HepG2 (cell line): ENCODE data around the gene PHB1. TPM values are rescaled to one million over a fixed set of nuclear protein-coding genes. Genes with fewer than 3 reads are reported as not detected.

Experiments
- BHLHE40 ChIP-seq: IDR thresholded peaks from 2 replicates; pipeline ENCODE4 v1.6.1; 2011; ENCODE audit warnings: low read length, improper control_type of control experiment
- IKZF4 ChIP-seq: sonication (generic); formaldehyde crosslinking; IDR thresholded peaks from 2 replicates; pipeline ENCODE4 v1.5.1; 2020; ENCODE audit warnings: borderline replicate concordance, mild to moderate bottlenecking, low read depth, missing genetic modification reagents; ENCODE audit errors: not compliant biosample characterization
- IRF9 ChIP-seq: sonication (generic); formaldehyde crosslinking; IDR thresholded peaks from 2 replicates; pipeline ENCODE4 v1.8.0; 2022; ENCODE audit warnings: missing genetic modification reagents, mild to moderate bottlenecking, borderline replicate concordance
- JARID2 ChIP-seq: sonication (generic); formaldehyde crosslinking; IDR thresholded peaks from 2 replicates; pipeline ENCODE4 v1.8.1; 2023; ENCODE audit warnings: missing genetic modification reagents, inconsistent platforms; ENCODE audit not compliant: insufficient replicate concordance
- KLF16 ChIP-seq, 2 experiments: sonication (generic) in 1 of 2; formaldehyde crosslinking in 1 of 2; IDR thresholded peaks; 2 replicates each; pipeline versions ENCODE4 v1.6.1 to v1.8.0; 2016 to 2023; ENCODE audit warnings: missing genetic modification reagents in 2 of 2, missing compliant biosample characterization in 1 of 2
- NFIC ChIP-seq: IDR thresholded peaks from 2 replicates; pipeline ENCODE4 v1.6.1; 2012; ENCODE audit warnings: mild to moderate bottlenecking, low read length, inconsistent platforms
- NFYC ChIP-seq: IDR thresholded peaks from 2 replicates; pipeline ENCODE4 v1.6.1; 2016; ENCODE audit warnings: missing genetic modification reagents, missing compliant biosample characterization
- PAF1 ChIP-seq: IDR thresholded peaks from 2 replicates; pipeline ENCODE4 v1.6.1; 2016; ENCODE audit warnings: missing genetic modification reagents, missing compliant biosample characterization
- RFXAP ChIP-seq: sonication (generic); formaldehyde crosslinking; IDR thresholded peaks from 2 replicates; pipeline ENCODE4 v1.4.0; 2020; ENCODE audit warnings: missing genetic modification reagents, borderline replicate concordance
- RNF2 ChIP-seq: fragments of 450-650 bp; conservative IDR thresholded peaks from 2 replicates; pipeline ENCODE4 v1.6.1; 2016; ENCODE audit warnings: low read depth
- TIGD3 ChIP-seq: sonication (generic); formaldehyde crosslinking; IDR thresholded peaks from 2 replicates; pipeline ENCODE4 v1.5.1; 2020; ENCODE audit warnings: mild to moderate bottlenecking, missing genetic modification reagents, borderline replicate concordance
- TRIM24 ChIP-seq: sonication (generic); formaldehyde crosslinking; IDR thresholded peaks from 2 replicates; pipeline ENCODE4 v1.8.0; 2022; ENCODE audit warnings: mild to moderate bottlenecking, missing genetic modification reagents
- ZFP82 ChIP-seq: sonication (generic); formaldehyde crosslinking; IDR thresholded peaks from 2 replicates; pipeline ENCODE4 v1.5.1; 2020; ENCODE audit warnings: mild to moderate bottlenecking, missing genetic modification reagents, borderline replicate concordance
- ZFP90 ChIP-seq: sonication (generic); formaldehyde crosslinking; IDR thresholded peaks from 2 replicates; pipeline ENCODE4 v1.8.0; 2022; ENCODE audit warnings: missing genetic modification reagents, mild to moderate bottlenecking, inconsistent platforms, borderline replicate concordance
- ZNF232 ChIP-seq: sonication (generic); formaldehyde crosslinking; IDR thresholded peaks from 2 replicates; pipeline ENCODE4 v1.4.0; 2020; ENCODE audit warnings: missing genetic modification reagents, borderline replicate concordance
- ZNF234 ChIP-seq: sonication (generic); formaldehyde crosslinking; conservative IDR thresholded peaks from 2 replicates; pipeline ENCODE4 v1.5.1; 2020; ENCODE audit warnings: mild to moderate bottlenecking, missing genetic modification reagents
- ZNF276 ChIP-seq: sonication (generic); formaldehyde crosslinking; IDR thresholded peaks from 2 replicates; pipeline ENCODE4 v1.4.0; 2020; ENCODE audit warnings: mild to moderate bottlenecking, low read depth, missing genetic modification reagents
- ZNF296 ChIP-seq: sonication (generic); formaldehyde crosslinking; conservative IDR thresholded peaks from 2 replicates; pipeline ENCODE4 v1.5.0; 2020; ENCODE audit warnings: mild to moderate bottlenecking, missing genetic modification reagents
- ZNF44 ChIP-seq: sonication (generic); formaldehyde crosslinking; IDR thresholded peaks from 2 replicates; pipeline ENCODE4 v1.5.1; 2020; ENCODE audit warnings: mild to moderate bottlenecking, missing genetic modification reagents
- ZNF761 ChIP-seq: sonication (generic); formaldehyde crosslinking; conservative IDR thresholded peaks from 2 replicates; pipeline ENCODE4 v1.4.0; 2020; ENCODE audit warnings: mild to moderate bottlenecking, missing genetic modification reagents
- ZNF781 ChIP-seq: sonication (generic); formaldehyde crosslinking; IDR thresholded peaks from 2 replicates; pipeline ENCODE4 v1.5.1; 2020; ENCODE audit warnings: borderline replicate concordance, mild to moderate bottlenecking, missing genetic modification reagents; ENCODE audit errors: not compliant biosample characterization
- polyA plus RNA-seq, 8 experiments: library from polyadenylated mRNA; depleted of rRNA in 3 of 8; stranded (reverse) in 7 of 8; unstranded in 1 of 8; fragments of >200 nt; fragmentation: Illumina TruSeq in 4 of 8; extraction: Trizol in 4 of 8; gene quantifications; 2 replicates each; pipeline versions ENCODE4 v1.2.1 to v1.2.3, GENCODE V29; 2011 to 2016; ENCODE audit warnings: low read depth in 4 of 8, missing spikeins in 1 of 8, mixed read lengths in 1 of 8; ENCODE audit not compliant: insufficient read depth in 1 of 8
- total RNA-seq, 5 experiments: library from RNA; depleted of rRNA; stranded (reverse); fragments of >200 nt; fragmentation: Illumina TruSeq; extraction: Trizol; gene quantifications; 2 replicates each; pipeline ENCODE4 v1.2.3, GENCODE V29; 2016; ENCODE audit warnings: low read depth in 1 of 5
- TF ChIP-seq, protein P1 (sequence below): sonication (generic); formaldehyde crosslinking; IDR thresholded peaks from 2 replicates; pipeline ENCODE4 v1.8.1; 2022; ENCODE audit warnings: low read depth, mild to moderate bottlenecking, missing genetic modification reagents

Gene PHB1
- total and polyA plus RNA-seq, 2 of the 13 experiments (the other 11 are each of a cell fraction or from before 2014, with no cell fraction given), result 515 to 688 TPM

- TF ChIP-seq TIGD3 (CRISPR knock-in tag), result no peak
- 0 out of 2 replicates have a peak, but pooled peaks have one; percentile 61 for TF ChIP-seq RFXAP (CRISPR knock-in tag)
- TF ChIP-seq, protein P1, sequence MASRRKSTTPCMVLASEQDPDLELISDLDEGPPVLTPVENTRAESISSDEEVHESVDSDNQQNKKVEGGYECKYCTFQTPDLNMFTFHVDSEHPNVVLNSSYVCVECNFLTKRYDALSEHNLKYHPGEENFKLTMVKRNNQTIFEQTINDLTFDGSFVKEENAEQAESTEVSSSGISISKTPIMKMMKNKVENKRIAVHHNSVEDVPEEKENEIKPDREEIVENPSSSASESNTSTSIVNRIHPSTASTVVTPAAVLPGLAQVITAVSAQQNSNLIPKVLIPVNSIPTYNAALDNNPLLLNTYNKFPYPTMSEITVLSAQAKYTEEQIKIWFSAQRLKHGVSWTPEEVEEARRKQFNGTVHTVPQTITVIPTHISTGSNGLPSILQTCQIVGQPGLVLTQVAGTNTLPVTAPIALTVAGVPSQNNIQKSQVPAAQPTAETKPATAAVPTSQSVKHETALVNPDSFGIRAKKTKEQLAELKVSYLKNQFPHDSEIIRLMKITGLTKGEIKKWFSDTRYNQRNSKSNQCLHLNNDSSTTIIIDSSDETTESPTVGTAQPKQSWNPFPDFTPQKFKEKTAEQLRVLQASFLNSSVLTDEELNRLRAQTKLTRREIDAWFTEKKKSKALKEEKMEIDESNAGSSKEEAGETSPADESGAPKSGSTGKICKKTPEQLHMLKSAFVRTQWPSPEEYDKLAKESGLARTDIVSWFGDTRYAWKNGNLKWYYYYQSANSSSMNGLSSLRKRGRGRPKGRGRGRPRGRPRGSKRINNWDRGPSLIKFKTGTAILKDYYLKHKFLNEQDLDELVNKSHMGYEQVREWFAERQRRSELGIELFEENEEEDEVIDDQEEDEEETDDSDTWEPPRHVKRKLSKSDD (CRISPR knock-in tag), result no peak
- no peak for TF ChIP-seq PAF1 (CRISPR knock-in tag)
- TF ChIP-seq ZNF296 (CRISPR knock-in tag), result no peak
- peak; percentile 39 for TF ChIP-seq ZFP90 (CRISPR knock-in tag)
- TF ChIP-seq IKZF4 (CRISPR knock-in tag), result no peak
- peak; percentile 96 for TF ChIP-seq BHLHE40
- TF ChIP-seq ZNF234 (CRISPR knock-in tag), result no peak
- TF ChIP-seq NFYC (CRISPR knock-in tag), result peak; percentile 100
- peak in 1 of 2 experiments; percentile 63; a peak in 1 of 4 replicates for TF ChIP-seq KLF16 (CRISPR knock-in tag; IDR thresholded peaks at IDR 0.05)
- peak; percentile 61; the same call in 1 of the 2 replicates for TF ChIP-seq NFIC
- peak; percentile 46 for TF ChIP-seq JARID2 (CRISPR knock-in tag)
- peak; percentile 52; the same call in 1 of the 2 replicates for TF ChIP-seq RNF2
- no peak; the same call in none of the 2 replicates for TF ChIP-seq ZNF276
- TF ChIP-seq ZNF232 (CRISPR knock-in tag), result 0 out of 2 replicates have a peak, but pooled peaks have one; percentile 21
- TF ChIP-seq ZNF781, result peak; percentile 54
- 0 out of 2 replicates have a peak, but pooled peaks have one; percentile 69 for TF ChIP-seq ZNF761
- TF ChIP-seq TRIM24 (CRISPR knock-in tag), result no peak
- TF ChIP-seq ZFP82 (CRISPR knock-in tag), result no peak
- TF ChIP-seq ZNF44 (CRISPR knock-in tag), result peak; percentile 73
- TF ChIP-seq IRF9 (CRISPR knock-in tag), result peak; percentile 77
Measured at GRCh38 chr17:49414622-49415350, at the start of gene PHB1 (continued).
